H54 (cell line): ENCODE data around the gene KBTBD13.

ENCODE experiments used
- DNase-seq: peaks from one replicate; pipeline ENCODE4 v3.0.0; 2011; ENCODE audit warnings: low spot score, mixed read lengths; ENCODE audit not compliant: insufficient read length
- FAIRE-seq: peaks from 3 replicates; lab custom pipeline; 2011; peaks lifted over from hg19 to GRCh38; lab: Jason Lieb, UNC
- POLR2A ChIP-seq: IDR thresholded peaks from 2 replicates; pipeline ENCODE4 v1.6.1; 2011; ENCODE audit warnings: low read depth, mild to moderate bottlenecking, low read length

The KBTBD13 gene

DNA sequence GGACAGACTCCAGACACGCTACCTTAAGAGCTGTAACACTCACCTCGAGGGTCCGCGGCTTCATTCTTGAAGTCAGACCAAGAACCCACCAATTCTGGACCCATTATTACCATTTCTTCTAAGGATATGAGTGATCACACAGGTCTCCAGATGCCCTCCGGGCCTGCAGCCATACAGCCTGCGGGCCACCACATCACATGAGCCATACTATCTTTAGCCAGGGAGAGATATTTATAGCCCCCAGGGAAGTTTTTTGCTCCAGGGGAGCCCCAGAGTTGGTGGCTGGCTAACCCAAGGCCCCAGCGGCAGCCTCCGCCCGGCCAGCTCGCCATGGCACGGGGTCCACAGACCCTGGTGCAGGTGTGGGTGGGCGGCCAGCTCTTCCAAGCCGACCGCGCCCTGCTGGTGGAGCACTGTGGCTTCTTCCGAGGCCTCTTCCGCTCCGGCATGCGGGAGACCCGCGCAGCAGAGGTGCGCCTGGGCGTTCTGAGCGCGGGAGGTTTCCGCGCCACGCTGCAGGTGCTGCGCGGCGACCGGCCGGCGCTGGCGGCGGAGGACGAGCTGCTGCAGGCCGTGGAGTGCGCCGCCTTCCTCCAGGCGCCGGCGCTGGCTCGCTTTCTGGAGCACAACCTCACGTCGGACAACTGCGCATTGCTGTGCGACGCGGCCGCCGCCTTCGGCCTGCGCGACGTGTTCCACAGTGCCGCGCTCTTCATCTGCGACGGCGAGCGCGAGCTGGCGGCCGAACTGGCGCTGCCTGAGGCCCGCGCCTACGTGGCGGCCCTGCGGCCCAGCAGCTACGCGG is at the start of gene KBTBD13:
KBTBD13 (plus strand) TSS at position 261 of the 805 bp plus-strand sequence; CDS start at position 331, 70 bp downstream.
- DNase-seq: no peak
- no peak for TF ChIP-seq POLR2A
- no peak for FAIRE-seq

- no peak for FAIRE-seq
- no peak for DNase-seq
- TF ChIP-seq POLR2A: no peak
Observed at GRCh38 chr15:65026756-65027155, 49.8 kb upstream of the KBTBD13 start.

- no peak for TF ChIP-seq POLR2A
- no peak for FAIRE-seq
- DNase-seq: no peak
Observed at GRCh38 chr15:65027593-65027992, 49.0 kb upstream of the KBTBD13 start.

GRCh38 chr15:65028338-65028737 is 48.2 kb upstream of the KBTBD13 start:
- FAIRE-seq (no peak), DNase-seq (no peak)
- no peak for TF ChIP-seq POLR2A

DNA sequence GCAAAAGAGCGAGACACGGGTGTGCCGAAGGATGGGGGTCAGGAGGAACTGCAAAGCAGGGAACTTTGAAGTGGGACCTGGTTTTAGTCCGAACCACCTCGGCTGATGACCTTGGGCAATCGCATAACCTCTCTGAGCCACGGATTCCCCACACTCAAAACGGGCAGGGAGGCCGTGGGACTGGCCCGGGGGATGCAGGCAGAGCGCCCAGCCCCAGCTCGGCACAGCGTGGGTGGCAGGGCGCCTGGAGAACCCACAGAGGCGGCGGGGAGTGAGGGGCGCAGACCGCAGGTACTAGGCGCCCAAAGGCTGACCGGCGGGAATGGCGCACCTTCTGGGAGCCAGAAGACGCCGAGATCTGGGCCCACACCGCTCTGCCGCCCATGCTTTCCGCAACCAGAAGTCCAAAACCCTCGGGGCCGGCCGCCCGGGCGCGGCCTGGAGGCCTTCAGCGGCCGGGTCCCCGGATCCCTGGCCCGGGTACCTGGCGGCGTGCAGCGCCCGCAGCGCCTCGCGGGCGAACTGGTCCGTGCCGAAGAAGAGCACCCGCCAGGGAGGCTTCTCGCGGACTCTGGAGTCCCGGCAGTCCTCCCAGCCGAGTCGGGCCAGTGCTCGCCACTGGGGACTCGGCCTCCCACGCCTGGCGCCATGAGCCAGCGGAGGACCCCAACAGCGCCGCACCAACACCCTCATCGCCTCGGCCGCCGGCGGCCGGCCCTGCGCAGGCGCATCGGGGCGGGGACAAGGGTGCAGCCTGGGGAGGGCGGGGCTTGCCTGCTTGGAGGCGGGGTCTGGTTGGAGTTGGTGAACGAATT is 47.4 kb upstream of the KBTBD13 start, which contains the start of gene MTFMT:
MTFMT (minus strand) TSS at position 719 of the 815 bp plus-strand sequence; CDS start at position 693, 26 bp downstream.
- peak; percentile 98 for TF ChIP-seq POLR2A
- peak; percentile 81 for DNase-seq
- FAIRE-seq: no peak

GRCh38 chr15:65029736-65030208 is 46.8 kb upstream of the KBTBD13 start:
- FAIRE-seq (no peak), DNase-seq (no peak)
- no peak for TF ChIP-seq POLR2A

DNA sequence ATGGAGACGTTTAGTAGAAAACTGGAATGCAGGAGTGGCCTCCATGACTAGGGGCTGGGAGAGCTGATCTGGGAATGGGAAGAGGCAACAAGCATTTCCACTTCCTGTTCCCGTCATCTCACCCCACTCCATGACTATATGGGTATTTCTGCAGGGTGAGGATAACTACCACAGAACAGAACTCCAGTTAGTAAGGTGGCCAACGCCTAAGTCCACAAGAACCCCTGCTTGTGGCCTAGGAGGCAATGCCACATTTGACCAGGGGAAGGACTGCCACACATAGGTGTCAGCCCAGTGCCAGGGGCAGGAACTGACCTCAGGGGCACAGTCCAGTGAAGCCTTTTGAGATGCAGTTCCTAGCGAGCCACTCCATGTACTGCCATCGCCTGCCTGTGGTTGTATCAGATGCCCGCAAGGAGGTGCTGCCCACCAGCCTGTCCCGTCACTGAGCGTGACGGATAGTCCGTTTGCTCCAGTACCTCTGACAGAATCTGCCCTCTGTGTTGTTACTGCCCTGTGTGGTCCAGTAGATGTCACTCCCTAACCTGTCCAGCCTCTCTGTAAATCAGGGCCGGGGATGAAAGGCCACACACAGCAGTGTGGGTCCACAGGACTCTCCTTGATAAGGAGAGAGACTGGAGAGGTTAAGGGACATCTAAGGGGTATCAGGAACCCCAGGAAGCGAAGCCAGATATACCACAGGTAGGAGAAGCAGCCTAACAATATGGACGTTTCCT is 43.6 kb upstream of the KBTBD13 start:
- DNase-seq (peak; percentile 49), FAIRE-seq (peak; percentile 81)
- TF ChIP-seq POLR2A: no peak

DNA sequence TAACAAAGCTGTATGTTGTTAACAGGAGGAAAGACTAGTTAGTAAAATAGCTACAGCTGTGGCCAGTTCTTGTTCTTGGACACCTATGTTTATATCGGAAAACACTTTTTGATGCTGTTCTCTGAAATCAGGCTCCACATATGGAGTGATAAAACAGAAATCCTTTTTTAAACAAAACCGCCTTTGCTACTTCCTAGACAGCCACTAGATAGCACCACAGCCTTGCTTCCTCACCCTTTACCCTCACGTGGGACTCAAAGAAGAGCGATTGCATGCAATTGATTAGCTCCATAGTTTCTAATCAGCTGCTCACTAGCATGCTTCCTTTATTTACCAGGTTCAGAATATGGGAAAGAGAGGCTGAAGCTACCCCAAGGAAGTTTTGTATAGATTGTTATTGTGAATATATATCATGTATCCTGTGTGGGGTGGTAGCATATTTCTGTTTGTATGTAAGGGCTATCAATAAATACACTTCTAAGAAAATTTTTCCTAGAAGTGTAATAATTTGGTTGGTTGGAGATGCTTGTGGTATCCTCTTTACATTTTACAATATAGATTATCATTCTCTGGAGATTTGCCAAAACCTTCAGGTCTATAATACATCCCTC is 42.8 kb upstream of the KBTBD13 start:
- DNase-seq (no peak), FAIRE-seq (no peak)
- TF ChIP-seq POLR2A: no peak

- FAIRE-seq (no peak), DNase-seq (no peak)
- no peak for TF ChIP-seq POLR2A
Observed at GRCh38 chr15:65034719-65035118, 41.8 kb upstream of the KBTBD13 start.

DNA sequence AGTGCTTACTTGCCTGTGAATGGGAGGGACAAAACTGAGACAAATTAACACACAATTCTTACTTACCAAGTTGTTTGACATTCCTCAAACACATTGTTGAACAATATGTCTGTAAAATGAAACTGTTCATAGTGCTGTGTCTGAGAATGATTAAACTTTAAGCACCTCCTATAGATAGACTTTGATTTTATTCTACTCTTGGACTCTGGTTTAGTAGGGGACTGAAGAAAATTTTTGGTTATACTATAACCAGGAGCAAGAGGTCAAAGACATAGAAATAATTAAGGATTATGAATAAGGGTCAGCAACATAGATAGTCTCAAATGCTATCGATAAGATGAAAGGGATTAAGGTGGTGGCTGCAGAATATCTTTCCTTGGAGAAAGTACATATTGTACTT is 39.2 kb upstream of the KBTBD13 start:
- TF ChIP-seq POLR2A: no peak
- FAIRE-seq (no peak), DNase-seq (no peak)

- DNase-seq: no peak
- no peak for TF ChIP-seq POLR2A
- no peak for FAIRE-seq
Observed at GRCh38 chr15:65038428-65038827, 38.1 kb upstream of the KBTBD13 start.

GRCh38 chr15:65038836-65039235 is 37.7 kb upstream of the KBTBD13 start:
- DNase-seq (no peak), FAIRE-seq (no peak)
- TF ChIP-seq POLR2A: no peak

DNA sequence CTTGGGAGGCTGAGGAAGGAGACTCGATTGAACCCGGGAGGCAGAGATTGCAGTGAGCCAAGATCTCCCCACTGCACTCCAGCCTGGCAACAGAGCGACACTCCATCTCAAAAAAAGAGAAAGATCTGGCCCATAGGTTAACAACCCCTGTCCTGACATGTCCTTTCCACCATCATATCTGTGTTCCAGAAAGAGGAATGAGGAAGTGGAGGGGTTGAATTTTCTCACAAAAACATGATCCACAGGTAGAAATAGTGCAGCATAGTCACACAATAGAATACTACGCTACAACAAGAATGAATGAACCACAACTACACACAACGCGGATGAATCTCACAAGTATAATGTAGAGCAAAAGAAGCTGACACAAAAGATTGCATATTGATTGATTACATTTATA is 36.1 kb upstream of the KBTBD13 start:
- FAIRE-seq (no peak), DNase-seq (no peak)
- TF ChIP-seq POLR2A: no peak
